Muscle layer of duodenum (tissue), 2 donors: Measurements from ENCODE around the gene CTNNAL1.
"Not testable (repeated sequence)": the region's sequence is repeated elsewhere in the genome, so short reads cannot be mapped to it uniquely, and the experiment has no call there.

Source experiments
- H3K27ac ChIP-seq: one replicate; pipeline ENCODE4 v1.7.0; 2013; ENCODE audit warnings: mild to moderate bottlenecking, low read length
- H3K27me3 ChIP-seq: one replicate; pipeline ENCODE4 v1.7.0; 2013; ENCODE audit warnings: low read depth, mild to moderate bottlenecking, control low read depth, low read length
- H3K36me3 ChIP-seq, 2 donors: one replicate each; pipeline ENCODE4 v1.7.0; 2013; ENCODE audit warnings: low read length in 2 of 2, control low read depth in 1 of 2, mild to moderate bottlenecking in 1 of 2; ENCODE audit not compliant: insufficient read depth in 2 of 2, control insufficient read depth in 1 of 2
- H3K4me1 ChIP-seq, 2 donors: one replicate each; pipeline ENCODE4 v1.7.0; 2013; ENCODE audit warnings: low read length in 2 of 2, mild to moderate bottlenecking in 2 of 2, control low read depth in 1 of 2, moderate library complexity in 1 of 2; ENCODE audit not compliant: insufficient read depth in 2 of 2, control insufficient read depth in 1 of 2
- H3K4me3 ChIP-seq, 2 donors: one replicate each; pipeline ENCODE4 v1.7.0; 2013; ENCODE audit warnings: low read length in 2 of 2, low read depth in 1 of 2, mild to moderate bottlenecking in 1 of 2
- H3K9me3 ChIP-seq, 2 donors: one replicate each; pipeline ENCODE4 v1.7.0; 2013; ENCODE audit warnings: low read length in 2 of 2, control low read depth in 1 of 2, mild to moderate bottlenecking in 1 of 2; ENCODE audit not compliant: control insufficient read depth in 1 of 2
- donor health status: healthy.

Gene CTNNAL1

DNA sequence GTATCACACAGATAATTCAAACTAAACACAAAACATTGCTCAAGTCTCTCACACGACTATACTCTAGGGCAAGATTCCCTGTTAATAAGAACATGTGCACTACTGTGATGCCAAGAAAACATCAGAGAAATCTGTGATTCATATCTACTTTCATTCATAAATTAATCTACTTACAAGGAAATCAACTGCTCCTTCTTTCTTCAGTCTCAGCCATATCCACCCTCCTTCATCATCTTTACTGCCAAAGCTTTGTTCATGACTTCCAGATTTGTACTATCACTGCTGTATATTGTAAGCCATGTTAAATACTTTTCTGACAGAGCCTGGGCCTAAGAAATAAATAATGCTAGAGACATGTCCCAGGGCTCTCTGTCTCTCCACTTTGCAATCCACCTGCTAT lies 35.1 kb downstream of the CTNNAL1 start:
- peaks cover 6 to 18% of the 10 kb centered on the region in 2 donors for H3K36me3 ChIP-seq
- H3K4me3 ChIP-seq, result no peak overlapping the region
- H3K27ac ChIP-seq, result no peak overlapping the region
- no peaks in the 10 kb centered on the region for H3K27me3 ChIP-seq
- peaks cover 0 to 27% of the 10 kb centered on the region in 2 donors for H3K4me1 ChIP-seq
- H3K9me3 ChIP-seq, result no peaks in the 10 kb centered on the region

- no peaks in the 10 kb centered on the region for H3K9me3 ChIP-seq
- no peak overlapping the region for H3K27ac ChIP-seq
- H3K27me3 ChIP-seq, result no peaks in the 10 kb centered on the region
- H3K4me3 ChIP-seq, result no peak overlapping the region
- H3K36me3 ChIP-seq, result peaks cover 0 to 4% of the 10 kb centered on the region in 2 donors
- peaks cover 0 to 28% of the 10 kb centered on the region in 2 donors for H3K4me1 ChIP-seq
Measured at GRCh38 chr9:108973895-108974294, 39.4 kb downstream of the CTNNAL1 start.

- no peaks in the 10 kb centered on the region for H3K9me3 ChIP-seq
- no peak overlapping the region for H3K27ac ChIP-seq
- H3K4me1 ChIP-seq, result peaks cover 0 to 26% of the 10 kb centered on the region in 2 donors
- H3K27me3 ChIP-seq, result no peaks in the 10 kb centered on the region
- no peak overlapping the region for H3K4me3 ChIP-seq
- H3K36me3 ChIP-seq, result no peaks in the 10 kb centered on the region
Measured at GRCh38 chr9:108972626-108973209, 40.6 kb downstream of the CTNNAL1 start.

- no peak overlapping the region for H3K4me3 ChIP-seq
- no peaks in the 10 kb centered on the region for H3K9me3 ChIP-seq
- H3K27ac ChIP-seq, result no peak overlapping the region
- peaks cover 0 to 26% of the 10 kb centered on the region in 2 donors for H3K4me1 ChIP-seq
- H3K36me3 ChIP-seq, result no peaks in the 10 kb centered on the region
- H3K27me3 ChIP-seq, result no peaks in the 10 kb centered on the region
Measured at GRCh38 chr9:108972186-108972585, 41.1 kb downstream of the CTNNAL1 start.

- not testable (repeated sequence) for H3K9me3 ChIP-seq, H3K27ac ChIP-seq, H3K4me3 ChIP-seq, H3K36me3 ChIP-seq, H3K27me3 ChIP-seq
- peaks cover 0 to 26% of the 10 kb centered on the region in 2 donors for H3K4me1 ChIP-seq
Measured at GRCh38 chr9:108971392-108971791, 41.9 kb downstream of the CTNNAL1 start.

DNA sequence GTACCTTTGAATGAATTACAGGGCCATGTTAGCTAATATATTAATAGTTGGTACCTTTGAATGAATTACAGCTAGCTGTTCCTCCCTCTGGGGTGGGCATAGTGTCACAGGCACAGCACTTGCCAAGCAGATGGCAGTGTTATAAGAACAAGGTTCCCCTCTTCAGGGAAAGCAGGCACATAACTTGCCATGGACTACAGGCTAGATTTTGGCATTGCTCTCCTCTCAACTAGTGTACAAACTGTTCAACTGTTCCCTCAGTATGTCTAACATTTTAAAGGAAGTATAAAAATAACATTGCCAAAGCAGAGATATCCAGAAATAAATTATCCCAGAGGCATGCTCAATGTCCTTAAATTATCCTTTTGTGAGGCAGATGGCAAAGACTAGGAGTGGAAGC lies 45.4 kb downstream of the CTNNAL1 start:
- no peaks in the 10 kb centered on the region for H3K27me3 ChIP-seq
- no peak overlapping the region for H3K27ac ChIP-seq
- peaks cover 0 to 12% of the 10 kb centered on the region in 2 donors for H3K4me1 ChIP-seq
- H3K9me3 ChIP-seq, result no peaks in the 10 kb centered on the region
- H3K36me3 ChIP-seq, result peaks cover 3 to 4% of the 10 kb centered on the region in 2 donors
- H3K4me3 ChIP-seq, result no peak overlapping the region

DNA sequence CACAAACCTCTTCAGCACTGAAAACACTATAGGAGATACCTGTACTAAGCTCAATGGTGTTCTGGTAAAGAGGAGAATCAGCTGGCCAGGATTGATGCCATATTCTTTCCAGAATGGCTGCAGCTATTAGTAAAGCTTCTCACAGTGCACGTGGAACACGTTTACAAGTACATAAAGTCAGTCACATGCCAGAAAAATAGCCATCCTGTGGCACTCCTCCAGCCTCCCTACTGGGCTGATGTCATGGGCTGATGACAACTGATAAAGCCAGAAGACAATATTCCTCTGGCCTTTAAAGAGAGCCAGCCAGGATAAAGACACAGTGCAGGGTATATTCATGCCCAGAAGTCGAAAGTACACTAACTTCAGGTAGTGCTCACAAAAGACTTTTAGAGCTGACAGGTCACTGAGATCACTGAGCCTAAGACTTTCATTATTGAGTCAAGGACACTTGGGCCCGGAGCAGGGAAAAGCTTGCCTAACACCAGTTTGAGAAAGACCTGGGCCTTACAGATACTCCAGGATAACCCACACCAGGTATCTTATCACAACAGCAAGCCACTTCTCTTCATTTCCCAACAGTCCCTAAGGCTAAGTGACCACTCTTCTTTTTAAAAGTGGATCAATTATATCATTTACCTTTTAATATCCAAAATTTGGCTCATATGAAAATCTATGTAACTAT lies 49.7 kb downstream of the CTNNAL1 start:
- no peak overlapping the region for H3K27ac ChIP-seq
- H3K9me3 ChIP-seq, result no peaks in the 10 kb centered on the region
- peaks cover 0 to 6% of the 10 kb centered on the region in 2 donors for H3K4me1 ChIP-seq

GRCh38 chr9:108961151-108961550 lies 52.1 kb downstream of the CTNNAL1 start:
- Histone ChIP-seq H3K27ac (no peak overlapping the region), H3K36me3 (peaks cover 2 to 14% of the 10 kb centered on the region in 2 donors), H3K9me3 (no peaks in the 10 kb centered on the region), H3K4me3 (no peak overlapping the region), H3K4me1 (no peaks in the 10 kb centered on the region), H3K27me3 (no peaks in the 10 kb centered on the region)

More for the DNA sequence above, 49.7 kb downstream of the CTNNAL1 start:
- no peaks in the 10 kb centered on the region for H3K27me3 ChIP-seq
- H3K36me3 ChIP-seq, result peaks cover 3 to 14% of the 10 kb centered on the region in 2 donors
- no peak overlapping the region for H3K4me3 ChIP-seq

DNA sequence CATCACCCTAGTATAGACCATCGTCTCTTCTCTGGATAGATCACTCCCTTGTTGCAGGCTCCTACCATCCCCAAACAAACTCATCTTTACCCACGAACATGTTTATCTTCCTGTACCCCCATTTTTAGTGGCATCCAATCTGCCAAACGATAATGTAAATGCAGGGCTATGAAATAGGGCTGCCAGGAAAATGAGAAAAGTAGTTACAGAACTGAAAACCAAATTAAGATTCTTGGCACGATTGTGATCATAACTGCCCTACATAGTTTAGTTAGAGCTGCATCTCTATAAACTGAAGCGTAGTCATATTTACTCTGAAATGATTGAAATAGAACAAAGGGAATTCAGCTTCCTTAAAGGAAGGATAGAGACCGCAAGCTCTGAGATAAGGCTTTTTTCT lies 53.0 kb downstream of the CTNNAL1 start:
- Histone ChIP-seq H3K27ac (no peak overlapping the region), H3K9me3 (no peaks in the 10 kb centered on the region), H3K4me1 (no peaks in the 10 kb centered on the region), H3K27me3 (no peaks in the 10 kb centered on the region), H3K36me3 (peaks cover 0 to 14% of the 10 kb centered on the region in 2 donors), H3K4me3 (no peak overlapping the region)

DNA sequence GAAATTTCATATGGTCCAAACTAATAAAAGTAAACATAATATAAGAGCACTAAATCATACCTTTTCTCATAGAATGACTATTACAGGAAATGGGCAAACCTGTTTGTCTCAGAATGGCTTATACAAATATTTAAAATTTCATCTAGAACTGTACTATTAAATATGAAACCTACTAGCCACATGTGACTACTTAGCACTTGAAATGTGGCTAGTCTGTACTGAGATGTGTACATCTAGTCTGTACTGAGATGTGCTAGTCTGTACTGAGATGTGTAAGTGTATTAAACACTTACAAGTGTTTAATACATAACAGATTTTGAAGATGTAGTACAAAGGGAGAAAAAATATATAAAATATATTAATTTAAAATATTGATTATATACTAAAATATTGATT lies 56.7 kb downstream of the CTNNAL1 start:
- H3K27me3 ChIP-seq, result no peaks in the 10 kb centered on the region
- H3K36me3 ChIP-seq, result peaks cover 0 to under 1% of the 10 kb centered on the region in 2 donors
- no peak overlapping the region for H3K4me3 ChIP-seq
- no peaks in the 10 kb centered on the region for H3K9me3 ChIP-seq
- no peak overlapping the region for H3K27ac ChIP-seq
- peaks cover 0 to 4% of the 10 kb centered on the region in 2 donors for H3K4me1 ChIP-seq

DNA sequence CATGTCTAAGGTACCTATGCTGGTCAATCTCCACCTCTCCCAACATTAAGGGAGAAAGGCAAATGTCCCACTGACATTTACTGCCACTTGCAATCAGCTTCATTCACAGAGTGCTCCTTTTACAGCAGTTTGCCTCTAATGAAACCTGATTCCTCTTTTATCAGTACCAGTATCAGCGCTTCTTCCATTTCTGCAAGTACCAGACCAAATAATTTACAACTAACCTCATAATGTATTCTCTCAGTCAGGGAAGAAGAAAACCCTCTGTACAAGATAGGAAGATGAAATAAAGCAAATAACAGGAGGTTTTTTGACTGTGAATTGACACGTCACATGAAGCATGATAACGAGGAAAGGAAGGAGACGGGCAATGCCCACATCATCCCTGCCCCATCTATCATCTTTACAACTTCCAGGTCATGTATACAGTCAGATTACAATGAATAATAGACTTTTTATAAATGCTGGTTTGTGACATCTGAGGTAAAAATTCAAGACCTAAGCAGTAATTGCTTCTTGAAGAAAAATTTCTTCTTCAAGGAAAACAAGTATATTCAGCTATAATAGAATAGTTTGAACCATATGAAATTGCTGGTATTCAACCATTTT lies 57.2 kb downstream of the CTNNAL1 start:
- no peak overlapping the region for H3K27ac ChIP-seq
- no peaks in the 10 kb centered on the region for H3K27me3 ChIP-seq
- H3K9me3 ChIP-seq, result no peaks in the 10 kb centered on the region
- peaks cover 0 to 4% of the 10 kb centered on the region in 2 donors for H3K4me1 ChIP-seq
- no peak overlapping the region for H3K4me3 ChIP-seq
- no peaks in the 10 kb centered on the region for H3K36me3 ChIP-seq
